Measurements from ENCODE around the gene NUDT9.

DNA sequence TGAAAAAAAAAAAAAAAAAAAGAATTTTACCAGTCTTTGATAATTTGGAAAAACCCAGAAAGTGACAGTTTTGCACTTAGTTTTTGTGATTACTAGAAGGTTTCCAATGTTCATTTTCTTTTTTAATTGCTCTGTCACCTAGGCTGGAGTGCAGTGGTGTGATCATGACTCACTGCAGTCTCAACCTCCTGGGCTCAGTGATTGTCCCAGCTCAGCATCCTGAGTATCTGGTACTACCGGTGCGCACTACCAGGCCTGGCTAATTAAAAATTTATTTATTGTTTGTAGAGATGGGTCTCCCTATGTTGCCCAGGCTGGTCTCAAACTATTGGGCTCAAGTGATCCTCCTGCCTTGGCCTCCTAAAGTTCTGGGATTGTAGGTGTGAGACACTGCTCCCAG is 3.3 kb downstream of the NUDT9 start:
- TF ChIP-seq, protein P1, sequence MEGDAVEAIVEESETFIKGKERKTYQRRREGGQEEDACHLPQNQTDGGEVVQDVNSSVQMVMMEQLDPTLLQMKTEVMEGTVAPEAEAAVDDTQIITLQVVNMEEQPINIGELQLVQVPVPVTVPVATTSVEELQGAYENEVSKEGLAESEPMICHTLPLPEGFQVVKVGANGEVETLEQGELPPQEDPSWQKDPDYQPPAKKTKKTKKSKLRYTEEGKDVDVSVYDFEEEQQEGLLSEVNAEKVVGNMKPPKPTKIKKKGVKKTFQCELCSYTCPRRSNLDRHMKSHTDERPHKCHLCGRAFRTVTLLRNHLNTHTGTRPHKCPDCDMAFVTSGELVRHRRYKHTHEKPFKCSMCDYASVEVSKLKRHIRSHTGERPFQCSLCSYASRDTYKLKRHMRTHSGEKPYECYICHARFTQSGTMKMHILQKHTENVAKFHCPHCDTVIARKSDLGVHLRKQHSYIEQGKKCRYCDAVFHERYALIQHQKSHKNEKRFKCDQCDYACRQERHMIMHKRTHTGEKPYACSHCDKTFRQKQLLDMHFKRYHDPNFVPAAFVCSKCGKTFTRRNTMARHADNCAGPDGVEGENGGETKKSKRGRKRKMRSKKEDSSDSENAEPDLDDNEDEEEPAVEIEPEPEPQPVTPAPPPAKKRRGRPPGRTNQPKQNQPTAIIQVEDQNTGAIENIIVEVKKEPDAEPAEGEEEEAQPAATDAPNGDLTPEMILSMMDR (IDR thresholded peaks at IDR 0.05): no peak
- no peak for TF ChIP-seq POLR2A (IDR thresholded peaks at IDR 0.05)
- no peak for TF ChIP-seq POLR2AphosphoS5 (IDR thresholded peaks at IDR 0.05; ENCODE audit: insufficient read depth in 1 of 2, low read depth in 1 of 2)

Data from vagina (tissue), 2 donors.